GM12878 (cell line): ENCODE results near the gene CRYAA. TPM values are rescaled to one million over a fixed set of nuclear protein-coding genes. Genes with fewer than 3 reads are reported as not detected.
A peak's percentile ranks its signal among the peaks of the same experiment; 100 is the strongest.
"Not testable (repeated sequence)": the region's sequence is repeated elsewhere in the genome, so short reads cannot be mapped to it uniquely, and the experiment has no call there.

Experiments used
- ATAC-seq: fragments of 200-7000 bp; cut with Tn5 transposase; 3 replicates; pipeline ENCODE4 v1.9.1; 2020; ENCODE audit warnings: mild to moderate bottlenecking, moderate library complexity
- BruUV-seq: library from RNA; stranded (reverse); fragments of 400-500 nt; replicated peaks from 2 replicates; lab custom pipeline; 2021; lab: Mats Ljungman, UMichigan
- CTCF ChIA-PET: fragments of 300-600 bp; sonication (Branson Sonifier 250); formaldehyde crosslinking; extraction: SDS; loops from one replicate; lab custom pipeline; 2021; ENCODE audit warnings: inconsistent platforms; lab: Yijun Ruan, JAX
- POLR2A ChIA-PET: fragments of 350-600 bp; formaldehyde crosslinking; extraction: SDS; loops from one replicate; lab custom pipeline; 2021; ENCODE audit warnings: inconsistent platforms; lab: Charles Lee
- RAD21 ChIA-PET: fragments of 300-600 bp; sonication (Branson Sonifier 250); formaldehyde crosslinking; loops from one replicate; lab custom pipeline; 2023; ENCODE audit warnings: antibody characterized with exemption; ENCODE audit not compliant: unreplicated experiment; lab: Charles Lee
- SMC1A ChIA-PET: fragments of 300-600 bp; sonication (Branson Sonifier 250); formaldehyde crosslinking; loops from one replicate; lab custom pipeline; 2023; ENCODE audit not compliant: unreplicated experiment, uncharacterized antibody; lab: Charles Lee
- DNase-seq: peaks from one replicate; pipeline ENCODE4 v3.0.0-alpha.2; 2011; ENCODE audit warnings: low read depth, low spot score
- FAIRE-seq: peaks from 3 replicates; lab custom pipeline; 2011; peaks lifted over from hg19 to GRCh38; lab: Jason Lieb, UNC
- H2AFZ ChIP-seq: 2 replicates; pipeline ENCODE4 v1.6.0; 2011; ENCODE audit warnings: low read depth, low read length, control low read depth; ENCODE audit not compliant: control insufficient read depth
- H3K27ac ChIP-seq: 2 replicates; pipeline ENCODE4 v1.5.1; 2011; ENCODE audit warnings: control low read depth; ENCODE audit not compliant: control insufficient read depth, insufficient read depth
- H3K27me3 ChIP-seq, 2 experiments: replicated peaks in 1 of 2; 2 replicates each; pipeline versions ENCODE4 v1.6.0 to v1.6.1; 2011; ENCODE audit warnings: low read length in 1 of 2; ENCODE audit not compliant: control insufficient read depth in 2 of 2, insufficient read depth in 2 of 2
- H3K36me3 ChIP-seq, 2 experiments: 2 replicates each; pipeline ENCODE4 v1.5.1; 2011; ENCODE audit warnings: low read length in 1 of 2; ENCODE audit not compliant: control insufficient read depth in 2 of 2, insufficient read depth in 2 of 2
- H3K4me1 ChIP-seq: 2 replicates; pipeline ENCODE4 v1.6.1; 2011; ENCODE audit warnings: mild to moderate bottlenecking, low read length, moderate library complexity, mixed read lengths; ENCODE audit not compliant: control insufficient read depth, insufficient read depth
- H3K4me2 ChIP-seq: 2 replicates; pipeline ENCODE4 v1.6.0; 2011; ENCODE audit warnings: control low read depth; ENCODE audit not compliant: control insufficient read depth, insufficient read depth
- H3K4me3 ChIP-seq: fragments of 200-600 bp; sonication (generic); 2 replicates; pipeline ENCODE4 v1.5.1; 2016
- H3K79me2 ChIP-seq: 2 replicates; pipeline ENCODE4 v1.6.0; 2011; ENCODE audit warnings: low read length; ENCODE audit not compliant: control insufficient read depth, insufficient read depth
- H3K9ac ChIP-seq: 2 replicates; pipeline ENCODE4 v1.8.0; 2011; ENCODE audit warnings: low read length, control low read depth, mixed read lengths; ENCODE audit not compliant: control insufficient read depth, insufficient read depth
- H3K9me3 ChIP-seq: replicated peaks from 3 replicates; pipeline ENCODE4 v1.5.1; 2011; ENCODE audit warnings: mild to moderate bottlenecking, low read length; ENCODE audit not compliant: control insufficient read depth, insufficient read depth
- H4K20me1 ChIP-seq: 2 replicates; pipeline ENCODE4 v1.6.0; 2011; ENCODE audit not compliant: control insufficient read depth, insufficient read depth
- WGBS: methylation state at CpG from one replicate; pipeline ENCODE4 v1.1.6; 2016; ENCODE audit warnings: low lambda C conversion rate; ENCODE audit not compliant: insufficient replicate concordance, insufficient coverage; ENCODE audit errors: missing lambda C conversion rate; 5-methylcytosine and 5-hydroxymethylcytosine counted together
- in situ Hi-C: fragments of 300-500 bp; cut with MboI; formaldehyde crosslinking; loops from 9 replicates; pipeline ENCODE4 v1.14.3; 2018; ENCODE audit warnings: mixed read lengths
- intact Hi-C: fragments of 100-400 bp; cut with micrococcal nuclease; formaldehyde crosslinking; loops from one replicate; pipeline ENCODE4 v1.14.2; 2022; ENCODE audit not compliant: unreplicated experiment
- polyA plus RNA-seq, 11 experiments: library from polyadenylated mRNA; depleted of rRNA in 4 of 11; unstranded in 6 of 11; stranded (reverse) in 5 of 11; fragments of >200 nt; fragmentation: Nextera tagmentation in 4 of 11; fragmentation: Illumina TruSeq in 1 of 11; extraction: Ambion mirVana in 4 of 11; extraction: Trizol in 1 of 11; gene quantifications; 1 replicate in 1 of 11; 2 replicates in 10 of 11; pipeline versions ENCODE4 v1.2.1 to v1.2.3, GENCODE V29; 2011 to 2016; ENCODE audit warnings: inconsistent platforms in 2 of 11, missing spikeins in 2 of 11, low read depth in 1 of 11
- total RNA-seq, 4 experiments: library from RNA; depleted of rRNA in 3 of 4; stranded (reverse); fragments of >200 nt in 3 of 4; fragmentation: Illumina TruSeq in 1 of 4; extraction: Trizol in 1 of 4; gene quantifications; 2 replicates each; pipeline versions ENCODE4 v1.2.1 to v1.2.3, GENCODE V29; 2013 to 2021

Gene CRYAA
- total and polyA plus RNA-seq, 10 of the 15 experiments (the other 5 are each of a cell fraction or from before 2014, with no cell fraction given): not detected

DNA sequence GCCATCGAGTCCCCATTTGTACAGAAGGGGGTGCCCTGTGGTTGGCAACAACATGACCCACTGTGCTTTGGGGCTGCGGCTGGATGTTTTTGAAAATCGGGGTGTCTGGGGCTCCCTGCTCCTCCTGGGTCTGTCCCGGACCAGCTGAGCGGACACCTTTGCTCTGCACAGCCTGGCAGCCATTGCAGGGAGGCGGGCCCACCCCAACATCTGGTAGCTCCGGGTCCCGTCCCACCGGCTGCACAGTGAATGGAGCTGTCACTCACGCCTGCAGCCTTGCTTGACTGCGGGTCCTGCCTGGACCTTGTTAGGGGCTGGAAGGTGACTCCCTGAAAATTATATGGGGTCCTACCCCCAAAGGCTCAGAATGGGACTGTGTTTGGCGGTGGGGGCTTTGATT, 5.1 kb downstream of the CRYAA start:
- H3K4me1 ChIP-seq, DNase-seq, ATAC-seq, H3K9ac ChIP-seq, in situ Hi-C loops, H3K27ac ChIP-seq, H2AFZ ChIP-seq, intact Hi-C loops, SMC1A ChIA-PET, POLR2A ChIA-PET, H3K36me3 ChIP-seq, H3K79me2 ChIP-seq, H3K4me2 ChIP-seq, RAD21 ChIA-PET, FAIRE-seq, BruUV-seq, H3K9me3 ChIP-seq, CTCF ChIA-PET, H4K20me1 ChIP-seq, H3K4me3 ChIP-seq, H3K27me3 ChIP-seq: not testable (repeated sequence)
- no CpG with 5 or more reads among the region's 12 CpGs for WGBS

DNA sequence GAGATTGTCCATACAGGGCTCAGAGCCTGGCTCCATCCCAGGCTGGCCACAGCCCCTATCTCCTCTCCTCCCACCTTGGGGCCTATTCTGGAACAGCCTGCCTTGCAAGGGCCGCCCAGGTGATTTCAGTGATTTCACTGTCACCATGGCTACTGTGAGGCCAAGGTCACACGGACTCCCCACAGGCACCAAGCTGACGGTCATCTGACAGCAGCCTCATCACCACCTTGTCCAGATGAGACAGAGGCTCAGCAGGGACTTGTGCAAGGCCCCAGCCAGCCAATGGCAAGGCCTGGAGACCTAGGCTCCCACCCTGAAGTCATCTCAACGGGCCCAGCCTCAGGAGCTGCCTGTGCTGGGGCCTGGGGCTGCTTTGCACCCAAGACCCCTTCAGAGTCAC, 6.2 kb downstream of the CRYAA start:
- SMC1A ChIA-PET, H3K27me3 ChIP-seq, H3K36me3 ChIP-seq, RAD21 ChIA-PET, H2AFZ ChIP-seq, intact Hi-C loops, H3K27ac ChIP-seq, H4K20me1 ChIP-seq, POLR2A ChIA-PET, H3K4me3 ChIP-seq, in situ Hi-C loops, DNase-seq, H3K9me3 ChIP-seq, H3K9ac ChIP-seq, CTCF ChIA-PET, H3K4me2 ChIP-seq, FAIRE-seq, H3K79me2 ChIP-seq, BruUV-seq, ATAC-seq, H3K4me1 ChIP-seq: not testable (repeated sequence)
- WGBS: no CpG with 5 or more reads among the region's 4 CpGs

DNA sequence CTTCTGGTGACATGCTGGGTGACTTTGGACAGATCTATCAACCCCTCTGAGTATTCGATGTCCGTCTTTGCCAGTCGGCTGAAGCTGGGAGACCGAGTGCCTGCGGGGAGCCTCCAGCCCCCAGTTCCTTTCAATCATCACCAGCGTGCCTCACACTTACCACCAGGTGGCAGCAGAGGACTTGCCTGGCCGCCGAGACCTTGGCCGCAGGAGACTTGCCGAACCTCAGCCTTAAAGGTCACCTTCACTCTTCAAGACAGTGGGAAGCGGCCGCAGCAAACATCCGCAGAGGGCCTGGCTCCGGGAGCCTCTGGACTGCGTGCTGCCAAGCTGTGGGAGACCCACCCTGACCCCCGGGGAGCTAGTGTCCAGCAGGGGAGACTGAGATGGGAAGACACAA, 7.8 kb downstream of the CRYAA start:
- in situ Hi-C loops, H3K4me2 ChIP-seq, POLR2A ChIA-PET, H3K27ac ChIP-seq, DNase-seq, H3K4me1 ChIP-seq, H3K9me3 ChIP-seq, H3K4me3 ChIP-seq, CTCF ChIA-PET, RAD21 ChIA-PET, intact Hi-C loops, H3K27me3 ChIP-seq, H2AFZ ChIP-seq, H3K9ac ChIP-seq, SMC1A ChIA-PET, H4K20me1 ChIP-seq, H3K79me2 ChIP-seq, BruUV-seq, H3K36me3 ChIP-seq: not testable (repeated sequence)
- FAIRE-seq (peak; percentile 98), ATAC-seq (peak; percentile 85)
- WGBS: no CpG with 5 or more reads among the region's 16 CpGs

GRCh38 chr21:43177043-43177906, 8.5 kb downstream of the CRYAA start:
- ATAC-seq: peak; percentile 91
- in situ Hi-C loops, FAIRE-seq, H2AFZ ChIP-seq, H3K27me3 ChIP-seq, POLR2A ChIA-PET, BruUV-seq, H3K4me1 ChIP-seq, H3K36me3 ChIP-seq, H3K79me2 ChIP-seq, H3K4me3 ChIP-seq, SMC1A ChIA-PET, H3K9ac ChIP-seq, H3K27ac ChIP-seq, H3K4me2 ChIP-seq, H3K9me3 ChIP-seq, RAD21 ChIA-PET, DNase-seq, H4K20me1 ChIP-seq, intact Hi-C loops, CTCF ChIA-PET: not testable (repeated sequence)
- WGBS: no CpG with 5 or more reads among the region's 20 CpGs
